Measurements from ENCODE around the gene PDK4.

PDK4 gene

GRCh38 chr7:95534796-95535195, 61.5 kb downstream of the PDK4 start:
- no peak overlapping the region for H3K4me3 ChIP-seq (replicated peaks; ENCODE audit: low read depth, low read length)
- no peak for DNase-seq (ENCODE audit: extremely low read depth, low read depth)
- TF ChIP-seq CTCF (IDR thresholded peaks at IDR 0.05; ENCODE audit: low read depth, low read length, missing control alignments) = no peak

All from HFF-Myc (cell line).